ENCODE data around the gene RPS5. TPM values are rescaled to one million over a fixed set of nuclear protein-coding genes. Genes with fewer than 3 reads are reported as not detected.

RPS5 gene
- polyA plus RNA-seq, 2 of the 4 experiments (the other 2 are of a cell fraction): 2,123 to 2,475 TPM

GRCh38 chr19:58395979-58396627, 9.0 kb downstream of the RPS5 start:
- no peak overlapping the region for H3K27ac ChIP-seq

DNA sequence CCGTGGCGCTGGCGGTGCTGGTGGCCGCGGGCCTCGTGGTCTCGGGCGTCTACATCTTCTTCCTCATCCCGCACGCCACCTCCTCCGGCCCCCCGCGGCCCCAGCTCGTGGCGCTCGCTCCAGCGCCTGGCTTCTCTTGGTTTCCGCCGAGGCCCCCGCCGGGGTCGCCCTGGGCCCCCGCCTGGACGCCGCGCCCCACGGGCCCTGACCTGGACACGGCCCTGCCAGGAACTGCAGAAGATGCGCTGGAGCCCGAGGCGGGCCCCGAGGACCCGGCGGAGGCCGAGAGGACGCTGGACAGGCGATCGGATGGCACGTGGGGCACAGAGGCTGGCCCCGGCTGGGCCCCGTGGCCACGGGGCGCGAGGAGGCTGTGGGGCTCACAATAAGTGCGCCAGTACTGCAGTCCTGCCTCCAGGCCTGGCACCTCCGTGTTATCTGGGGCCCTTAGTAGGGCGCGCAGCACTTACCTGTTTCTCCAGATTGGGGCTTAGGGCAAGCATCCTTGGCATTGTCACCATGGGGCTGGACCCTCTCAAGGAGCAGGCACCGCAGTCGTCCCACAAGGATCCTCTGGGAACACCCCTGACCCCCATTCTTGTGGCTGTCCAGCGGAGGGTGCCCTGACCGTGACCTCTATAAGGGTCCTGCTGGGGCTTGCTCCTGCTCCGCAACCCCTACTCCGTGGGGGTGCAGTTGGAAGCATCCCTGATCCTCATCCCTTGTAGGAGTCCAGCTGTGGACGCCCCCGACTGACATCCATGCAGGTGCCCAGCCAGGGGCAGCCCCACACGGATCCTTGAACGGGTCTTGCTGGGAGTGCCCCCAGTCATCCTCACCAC, 9.8 kb downstream of the RPS5 start:
- POLR2A ChIA-PET: no interaction called here
- FAIRE-seq: no peak
- Histone ChIP-seq H3K4me1 (peaks cover 30% of the 10 kb centered on the region), H3K27ac (no peak overlapping the region), H3K9me3 (no peaks in the 10 kb centered on the region), H3K4me2 (no peak overlapping the region), H3K4me3 (no peak overlapping the region)
- TF ChIP-seq EP300 (IDR thresholded peaks at IDR 0.05) (no peak), CHD2 (IDR thresholded peaks at IDR 0.05; ENCODE audit: low read length, partially characterized antibody) (no peak), PBX3 (IDR thresholded peaks at IDR 0.05) (no peak), MAX (IDR thresholded peaks at IDR 0.05) (no peak), EHMT2 (IDR thresholded peaks at IDR 0.05; ENCODE audit: low read depth) (no peak), ZSCAN20 (CRISPR knock-in tag; IDR thresholded peaks at IDR 0.05) (no peak)
- ATAC-seq: no peak; a peak in 1 of 6 replicates
- CTCF ChIA-PET: interaction anchor here (0.9 kb wide), 1 partner anchor 123 kb away, joined by 3 read pairs; the partner anchor contains the start of gene ZBTB45
- DNase-seq (ENCODE audit: low read depth in 1 of 2, low spot score in 1 of 2): no peak
- WGBS (ENCODE audit: missing lambda C conversion rate): 95% methylated on average over 50 of the region's 58 CpGs

More at GRCh38 chr19:58395979-58396627, 9.0 kb downstream of the RPS5 start:
- FAIRE-seq: no peak
- H3K4me3 ChIP-seq: no peak overlapping the region
- 95% methylated on average over 62 of the region's 75 CpGs for WGBS (ENCODE audit: missing lambda C conversion rate)
- no peak for DNase-seq (ENCODE audit: low read depth in 1 of 2, low spot score in 1 of 2)
- ChIA-PET CTCF (no interaction called here), POLR2A (no interaction called here)
- H3K9me3 ChIP-seq: no peaks in the 10 kb centered on the region
- H3K4me1 ChIP-seq: peaks cover 29% of the 10 kb centered on the region
- TF ChIP-seq TP53 (CRISPR knock-in tag; IDR thresholded peaks at IDR 0.05) (0 out of 2 replicates have a peak, but pooled peaks have one; percentile 27), CEBPB (IDR thresholded peaks at IDR 0.05) (no peak), POLR2AphosphoS2 (conservative IDR thresholded peaks at IDR 0.05; ENCODE audit: low read length) (peak; percentile 89)
- ATAC-seq: peak; percentile 13 to 21; a peak in 5 of 6 replicates
- H3K4me2 ChIP-seq: no peak overlapping the region

DNA sequence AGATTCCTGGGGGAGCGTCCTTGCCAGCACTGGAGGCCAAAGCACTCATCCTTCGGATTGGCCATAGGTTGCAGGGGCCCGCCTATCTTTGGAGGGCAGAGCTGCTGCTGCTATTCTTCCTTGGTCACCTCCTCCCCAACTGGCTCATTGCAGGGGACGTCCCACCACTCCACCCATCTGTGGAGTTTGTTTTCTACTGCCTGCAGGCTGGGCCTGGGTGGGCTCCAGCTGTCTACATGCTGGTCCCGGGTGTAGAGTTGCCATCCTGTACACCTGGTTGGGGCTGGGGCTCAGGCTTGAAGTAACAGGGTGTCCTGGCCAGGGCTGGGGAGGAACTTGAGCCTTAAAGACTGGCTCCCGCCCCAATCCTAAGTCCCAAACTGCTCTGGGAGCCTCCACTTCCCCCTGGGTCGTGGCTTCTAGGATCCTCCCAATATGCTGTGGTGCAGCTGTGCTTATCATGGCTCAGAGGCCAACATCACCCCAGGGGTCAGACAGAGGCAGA, 10.5 kb downstream of the RPS5 start:
- 77% methylated on average over 6 of the region's 7 CpGs for WGBS (ENCODE audit: missing lambda C conversion rate)

More for the DNA sequence above, 10.5 kb downstream of the RPS5 start:
- DNase-seq (ENCODE audit: low read depth in 1 of 2, low spot score in 1 of 2): no peak
- CTCF ChIA-PET: interaction anchor here (0.9 kb wide), 1 partner anchor 122 kb away, joined by 3 read pairs; the partner anchor contains the start of gene ZBTB45
- Histone ChIP-seq H3K4me3 (no peak overlapping the region), H3K27ac (no peak overlapping the region), H3K4me1 (peaks cover 32% of the 10 kb centered on the region), H3K9me3 (no peaks in the 10 kb centered on the region), H3K4me2 (no peak overlapping the region)
- FAIRE-seq: no peak
- no peak for ATAC-seq
- POLR2A ChIA-PET: no interaction called here
- TF ChIP-seq, protein P1, sequence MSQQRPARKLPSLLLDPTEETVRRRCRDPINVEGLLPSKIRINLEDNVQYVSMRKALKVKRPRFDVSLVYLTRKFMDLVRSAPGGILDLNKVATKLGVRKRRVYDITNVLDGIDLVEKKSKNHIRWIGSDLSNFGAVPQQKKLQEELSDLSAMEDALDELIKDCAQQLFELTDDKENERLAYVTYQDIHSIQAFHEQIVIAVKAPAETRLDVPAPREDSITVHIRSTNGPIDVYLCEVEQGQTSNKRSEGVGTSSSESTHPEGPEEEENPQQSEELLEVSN (IDR thresholded peaks at IDR 0.05; ENCODE audit: borderline replicate concordance, low read depth): no peak
- no peak for TF ChIP-seq NPAS2 (CRISPR knock-in tag; IDR thresholded peaks at IDR 0.05; ENCODE audit: borderline replicate concordance)
- no peak for TF ChIP-seq HOXB5 (CRISPR knock-in tag; IDR thresholded peaks at IDR 0.05)
- no peak for TF ChIP-seq HEYL (CRISPR knock-in tag; IDR thresholded peaks at IDR 0.05)
- no peak for TF ChIP-seq MAZ (IDR thresholded peaks at IDR 0.05; ENCODE audit: borderline replicate concordance, low read depth, low read length)
- TF ChIP-seq HDAC2 (IDR thresholded peaks at IDR 0.05): no peak
- TF ChIP-seq CHD2 (IDR thresholded peaks at IDR 0.05; ENCODE audit: low read length, partially characterized antibody): no peak
- no peak for TF ChIP-seq FOSL2 (IDR thresholded peaks at IDR 0.05)
- TF ChIP-seq FOSL2 (CRISPR knock-in tag; IDR thresholded peaks at IDR 0.05): no peak
- TF ChIP-seq POLR2A (IDR thresholded peaks at IDR 0.05; ENCODE audit: low read length): no peak
- no peak for TF ChIP-seq TFCP2L1 (CRISPR knock-in tag; IDR thresholded peaks at IDR 0.05)
- no peak for TF ChIP-seq ZNF302 (CRISPR knock-in tag; IDR thresholded peaks at IDR 0.05)
- TF ChIP-seq, protein P2, sequence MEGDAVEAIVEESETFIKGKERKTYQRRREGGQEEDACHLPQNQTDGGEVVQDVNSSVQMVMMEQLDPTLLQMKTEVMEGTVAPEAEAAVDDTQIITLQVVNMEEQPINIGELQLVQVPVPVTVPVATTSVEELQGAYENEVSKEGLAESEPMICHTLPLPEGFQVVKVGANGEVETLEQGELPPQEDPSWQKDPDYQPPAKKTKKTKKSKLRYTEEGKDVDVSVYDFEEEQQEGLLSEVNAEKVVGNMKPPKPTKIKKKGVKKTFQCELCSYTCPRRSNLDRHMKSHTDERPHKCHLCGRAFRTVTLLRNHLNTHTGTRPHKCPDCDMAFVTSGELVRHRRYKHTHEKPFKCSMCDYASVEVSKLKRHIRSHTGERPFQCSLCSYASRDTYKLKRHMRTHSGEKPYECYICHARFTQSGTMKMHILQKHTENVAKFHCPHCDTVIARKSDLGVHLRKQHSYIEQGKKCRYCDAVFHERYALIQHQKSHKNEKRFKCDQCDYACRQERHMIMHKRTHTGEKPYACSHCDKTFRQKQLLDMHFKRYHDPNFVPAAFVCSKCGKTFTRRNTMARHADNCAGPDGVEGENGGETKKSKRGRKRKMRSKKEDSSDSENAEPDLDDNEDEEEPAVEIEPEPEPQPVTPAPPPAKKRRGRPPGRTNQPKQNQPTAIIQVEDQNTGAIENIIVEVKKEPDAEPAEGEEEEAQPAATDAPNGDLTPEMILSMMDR (IDR thresholded peaks at IDR 0.05): no peak
- no peak for TF ChIP-seq ZSCAN20 (CRISPR knock-in tag; IDR thresholded peaks at IDR 0.05)
- no peak for TF ChIP-seq SREBF2 (IDR thresholded peaks at IDR 0.05)
- TF ChIP-seq, protein P3, sequence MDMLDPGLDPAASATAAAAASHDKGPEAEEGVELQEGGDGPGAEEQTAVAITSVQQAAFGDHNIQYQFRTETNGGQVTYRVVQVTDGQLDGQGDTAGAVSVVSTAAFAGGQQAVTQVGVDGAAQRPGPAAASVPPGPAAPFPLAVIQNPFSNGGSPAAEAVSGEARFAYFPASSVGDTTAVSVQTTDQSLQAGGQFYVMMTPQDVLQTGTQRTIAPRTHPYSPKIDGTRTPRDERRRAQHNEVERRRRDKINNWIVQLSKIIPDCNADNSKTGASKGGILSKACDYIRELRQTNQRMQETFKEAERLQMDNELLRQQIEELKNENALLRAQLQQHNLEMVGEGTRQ (IDR thresholded peaks at IDR 0.05): no peak
- TF ChIP-seq EP300 (IDR thresholded peaks at IDR 0.05): no peak
- no peak for TF ChIP-seq HOXA7 (CRISPR knock-in tag; IDR thresholded peaks at IDR 0.05)

All from A549 (cell line).